ENCODE measurements around the gene DEFB124.
"Not testable (repeated sequence)": the region's sequence is repeated elsewhere in the genome, so short reads cannot be mapped to it uniquely, and the experiment has no call there.

The DEFB124 gene, protein sequence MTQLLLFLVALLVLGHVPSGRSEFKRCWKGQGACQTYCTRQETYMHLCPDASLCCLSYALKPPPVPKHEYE

DNA sequence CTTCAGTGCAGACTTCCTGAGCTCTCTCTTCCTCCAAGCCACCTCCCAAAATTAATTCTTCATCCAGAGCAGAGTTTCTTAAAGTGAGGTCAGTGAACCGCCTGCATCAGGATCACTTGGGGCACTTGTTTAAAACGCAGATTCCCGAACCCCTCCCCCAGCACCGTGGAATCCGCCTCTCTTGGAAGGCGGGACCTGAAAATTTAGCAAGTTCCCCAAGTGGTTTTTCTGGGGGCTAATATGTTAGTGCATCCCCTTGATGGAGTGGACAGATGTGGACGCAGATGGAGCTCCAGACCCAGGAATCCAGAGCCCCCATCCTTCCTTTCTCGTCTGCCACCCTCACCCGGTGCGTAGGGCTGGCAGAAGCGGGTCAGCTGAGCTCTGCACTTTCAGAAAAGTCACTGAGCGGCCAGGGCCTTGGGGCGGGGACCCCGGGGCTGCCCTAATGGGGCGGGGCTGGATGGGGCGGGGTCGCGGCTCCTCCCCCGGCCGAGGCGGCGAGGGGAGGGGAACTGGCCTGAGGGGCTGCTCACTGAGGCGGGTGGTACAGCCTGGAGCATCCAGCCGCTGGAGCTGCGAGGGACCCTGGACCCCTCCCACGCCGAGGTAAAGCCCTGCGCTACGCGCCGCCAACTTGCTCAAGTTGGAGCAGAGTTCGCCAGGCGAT is at the start of gene DEFB124, which contains the start of gene REM1:
TSS of gene DEFB124 (minus strand) at position 370 of the 670 bp plus-strand sequence. CDS start 2,114 bp downstream, outside the sequence.
TSS of gene REM1 (plus strand) at position 531 of the 670 bp plus-strand sequence. CDS start 1,158 bp downstream, outside the sequence.
- no peak for DNase-seq (ENCODE audit: low read depth in 3 of 3)

DNA sequence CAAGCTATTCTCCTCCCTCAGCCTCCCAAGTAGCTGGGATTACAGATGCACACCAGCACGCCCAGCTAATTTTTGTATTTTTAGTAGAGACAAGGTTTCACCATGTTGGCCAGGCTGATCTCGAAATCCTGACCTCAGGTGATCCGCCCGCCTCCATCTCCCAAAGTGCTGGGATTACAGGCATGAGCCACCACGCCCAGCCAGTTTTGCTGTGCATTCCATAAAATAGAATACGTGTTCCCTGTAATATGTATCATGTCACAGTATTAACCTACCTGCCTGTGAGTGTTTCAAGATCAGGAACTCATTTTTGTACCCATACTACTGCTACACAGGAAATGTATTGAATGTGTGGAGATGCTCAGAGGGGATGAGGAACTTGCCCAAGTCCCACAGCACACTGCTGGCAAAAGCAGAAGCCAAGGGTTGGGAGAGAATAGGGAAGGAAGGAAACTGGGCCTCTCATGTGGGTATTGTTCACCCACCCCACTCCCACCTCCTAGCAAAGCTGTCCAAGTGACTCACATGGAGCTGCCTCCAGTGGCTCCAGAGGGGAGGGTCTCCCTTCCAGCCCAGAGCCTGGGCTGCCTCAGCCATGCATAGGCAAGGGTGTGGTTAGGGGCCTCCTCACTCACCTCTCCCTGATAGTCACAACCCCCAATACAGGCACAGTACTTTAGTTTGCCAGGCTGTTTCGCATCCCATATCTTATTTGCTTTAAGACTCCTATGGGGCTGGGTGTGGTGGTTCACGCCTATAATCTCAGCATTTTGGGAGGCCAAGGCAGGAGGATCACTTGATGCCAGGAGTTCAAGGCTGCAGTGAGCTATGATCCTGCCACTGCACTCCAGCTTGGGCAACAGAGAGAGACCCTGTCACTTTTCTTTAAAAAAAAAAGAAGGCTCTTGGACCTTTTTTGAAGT is 48.7 kb upstream of the DEFB124 start:
- no peak for DNase-seq (ENCODE audit: low read depth in 3 of 3)

DNA sequence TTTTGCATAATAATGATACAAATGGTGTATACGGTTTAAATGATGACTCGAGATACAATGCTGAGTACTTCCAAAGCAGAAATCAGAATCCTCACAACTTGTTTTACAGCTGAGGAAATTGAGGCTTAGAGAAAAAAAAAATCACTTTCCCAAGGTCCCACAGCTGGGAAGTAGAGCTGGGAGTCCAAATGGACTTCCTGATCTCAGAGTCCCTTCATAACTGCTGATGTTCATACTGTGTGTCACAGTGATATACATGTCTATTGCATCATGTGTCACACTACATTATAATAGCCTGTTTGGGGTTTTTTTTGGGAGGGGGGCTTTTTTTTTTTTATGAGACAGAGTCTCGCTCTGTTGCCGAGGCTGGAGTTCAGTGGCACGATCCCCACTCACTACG is 47.8 kb upstream of the DEFB124 start:
- no peak for DNase-seq (ENCODE audit: low read depth in 3 of 3)

DNA sequence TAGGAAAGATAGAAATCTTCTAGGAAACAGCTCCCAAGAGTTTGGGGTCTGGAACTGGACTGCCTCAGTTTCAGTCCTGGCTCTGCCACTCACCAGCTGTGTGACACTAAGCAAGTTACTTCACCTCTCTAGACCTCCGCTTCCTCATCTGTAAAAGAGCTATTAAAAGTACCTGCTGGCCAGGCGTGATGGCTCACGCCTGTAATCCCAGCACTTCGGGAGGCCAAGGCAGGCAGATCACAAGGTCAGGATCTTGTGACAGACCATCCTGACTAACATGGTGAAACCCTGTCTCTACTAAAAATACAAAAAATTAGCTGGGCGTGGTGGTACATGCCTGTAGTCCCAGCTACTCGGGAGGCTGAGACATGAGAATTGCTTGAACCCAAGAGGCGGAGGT is 46.3 kb upstream of the DEFB124 start:
- not testable (repeated sequence) for DNase-seq (ENCODE audit: low read depth in 3 of 3)

DNA sequence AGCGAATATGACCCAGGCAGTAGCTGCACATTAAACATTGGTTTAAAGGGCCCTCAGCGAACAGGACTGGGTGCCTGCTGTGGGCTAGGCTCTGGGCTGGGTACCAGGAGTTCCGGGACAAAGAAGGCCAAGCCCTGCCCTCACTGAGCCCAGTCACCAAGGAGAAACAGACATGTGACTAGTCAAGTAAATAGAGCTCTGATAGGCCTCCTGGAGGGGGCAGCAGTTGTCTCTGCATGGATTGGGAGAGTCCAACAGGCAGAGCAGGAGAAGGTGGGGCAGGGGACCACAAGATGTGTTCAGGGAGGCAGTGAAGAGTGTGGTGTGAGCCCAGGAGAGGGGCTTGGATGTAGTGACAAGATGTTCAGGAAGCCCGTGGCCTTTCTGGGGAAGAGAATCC is 42.4 kb upstream of the DEFB124 start:
- DNase-seq (ENCODE audit: low read depth in 3 of 3), result no peak

DNA sequence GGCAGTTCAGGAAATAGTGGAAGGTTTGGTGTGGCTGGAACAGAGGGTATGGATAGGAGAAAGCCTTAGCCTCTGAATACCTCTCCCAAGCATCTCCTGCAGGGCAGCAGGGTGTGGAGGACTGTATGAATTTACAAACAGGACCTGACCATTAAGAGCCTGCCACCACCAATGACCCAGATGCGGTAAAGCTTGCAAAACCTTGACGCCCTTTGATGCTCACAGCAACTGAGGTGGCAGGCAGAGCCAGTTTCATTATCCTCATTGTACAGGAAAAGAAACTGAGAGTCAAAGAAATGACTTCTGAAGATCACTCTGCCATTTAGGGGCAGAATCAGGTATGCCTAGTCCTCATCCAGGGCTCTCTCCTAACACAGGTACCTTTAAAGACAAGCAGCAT is 41.7 kb upstream of the DEFB124 start:
- no peak for DNase-seq (ENCODE audit: low read depth in 3 of 3)

DNA sequence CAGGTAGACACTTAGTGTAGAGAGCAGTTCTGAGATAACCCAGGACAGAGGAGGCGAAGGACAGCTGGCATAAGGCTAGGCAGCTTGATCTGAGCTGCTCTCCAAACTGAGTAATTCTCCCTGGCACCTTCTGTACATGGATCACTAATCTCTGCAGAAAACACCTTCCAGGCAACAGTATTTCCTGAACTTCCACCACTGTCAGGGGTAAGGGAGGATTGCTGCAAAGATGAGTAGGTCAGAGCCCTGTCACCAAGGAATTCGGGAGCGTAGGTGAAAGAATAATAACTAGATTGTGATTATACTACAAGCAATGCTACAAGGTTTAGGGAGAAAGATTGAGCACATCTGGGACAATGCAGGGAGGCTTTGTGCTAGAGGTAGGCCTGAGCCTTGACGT is 41.2 kb upstream of the DEFB124 start:
- DNase-seq (ENCODE audit: low read depth in 3 of 3), result no peak

DNA sequence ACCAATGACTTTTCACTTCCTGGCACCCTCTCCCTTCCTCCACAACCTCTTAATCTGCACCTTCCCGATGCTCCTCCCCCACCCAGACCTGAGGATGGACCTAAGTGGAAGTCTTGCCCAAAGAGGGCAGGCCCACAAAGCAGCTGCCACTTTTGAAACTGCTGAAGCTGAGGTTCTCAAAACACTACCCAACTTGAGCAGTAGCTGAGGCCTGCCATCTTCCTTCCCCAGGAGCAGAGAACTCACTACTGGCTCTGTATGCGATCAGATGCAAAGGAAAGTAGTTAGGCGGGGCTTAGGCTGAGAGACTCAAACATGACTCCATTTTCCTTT is 40.8 kb upstream of the DEFB124 start:
- no peak for DNase-seq (ENCODE audit: low read depth in 3 of 3)

DNA sequence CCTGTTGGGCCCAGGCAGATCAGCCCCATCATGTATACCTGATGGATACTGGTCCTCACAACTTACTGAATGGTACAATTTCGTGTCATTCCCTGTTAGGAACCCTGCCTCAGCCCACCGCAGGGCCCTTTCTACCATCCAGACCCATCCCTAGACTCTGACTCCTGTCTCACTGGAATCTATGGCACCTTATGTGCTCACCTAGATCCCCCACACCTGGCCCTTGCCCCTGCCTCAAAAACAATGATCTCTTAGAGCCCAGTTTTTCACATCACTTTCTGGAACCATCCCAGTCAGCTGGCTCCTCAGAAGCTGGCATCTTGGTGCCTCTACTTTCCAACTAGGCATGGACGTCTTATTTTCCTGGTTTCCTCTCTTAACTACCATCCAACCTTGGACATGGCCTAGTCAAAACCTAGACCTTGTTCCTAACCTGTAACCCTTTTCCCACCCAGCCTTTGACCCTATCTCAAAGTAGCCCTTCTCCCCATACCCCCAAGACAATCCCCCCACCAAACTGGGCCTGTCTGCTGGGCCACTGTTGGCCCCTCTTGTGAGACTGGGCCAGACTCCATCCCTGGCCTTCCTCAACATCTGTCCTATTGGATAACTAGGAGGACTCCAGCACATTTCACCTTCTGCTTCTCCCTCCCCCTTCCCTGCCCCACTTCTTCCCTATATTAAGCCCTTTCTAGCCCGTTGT is 40.3 kb upstream of the DEFB124 start:
- DNase-seq (ENCODE audit: low read depth in 3 of 3), result no peak

DNA sequence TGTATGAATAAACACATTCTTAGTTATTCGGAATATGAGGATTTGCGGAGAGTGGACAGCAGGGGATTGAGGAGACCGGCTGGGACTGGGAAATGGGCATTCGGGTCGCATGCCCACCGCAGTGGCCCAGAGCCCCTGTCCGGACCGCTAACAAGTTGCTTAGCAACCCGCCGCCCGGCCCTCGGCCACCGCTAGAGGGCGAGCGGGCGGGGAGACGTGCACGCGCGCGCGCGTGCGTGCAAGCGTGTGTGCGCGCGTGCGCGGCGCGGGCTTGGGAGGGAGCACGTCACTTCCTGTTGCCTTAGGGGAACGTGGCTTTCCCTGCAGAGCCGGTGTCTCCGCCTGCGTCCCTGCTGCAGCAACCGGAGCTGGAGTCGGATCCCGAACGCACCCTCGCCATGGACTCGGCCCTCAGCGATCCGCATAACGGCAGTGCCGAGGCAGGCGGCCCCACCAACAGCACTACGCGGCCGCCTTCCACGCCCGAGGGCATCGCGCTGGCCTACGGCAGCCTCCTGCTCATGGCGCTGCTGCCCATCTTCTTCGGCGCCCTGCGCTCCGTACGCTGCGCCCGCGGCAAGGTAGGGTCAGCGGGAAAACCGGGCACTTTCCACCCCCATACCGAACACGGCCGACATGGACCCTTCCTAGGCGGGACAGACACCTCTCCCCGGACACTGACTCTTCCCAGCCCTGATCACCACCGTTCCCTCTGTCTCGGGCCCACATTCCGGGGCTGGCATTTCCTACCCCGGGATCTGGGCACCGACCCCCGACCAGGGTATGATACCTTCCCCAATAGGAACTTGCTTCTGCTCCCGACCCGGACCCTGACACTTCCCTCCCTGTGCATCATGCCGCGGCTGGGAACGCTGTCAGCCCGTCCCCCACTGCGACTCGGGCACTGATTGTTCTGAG is 39.5 kb upstream of the DEFB124 start, which contains the start of gene HM13:
TSS of gene HM13 (plus strand) at position 289 of the 918 bp plus-strand sequence. CDS start at position 399, 110 bp downstream.
- DNase-seq (ENCODE audit: low read depth in 3 of 3), result peak; percentile 67 to 78 (median 74)

DNA sequence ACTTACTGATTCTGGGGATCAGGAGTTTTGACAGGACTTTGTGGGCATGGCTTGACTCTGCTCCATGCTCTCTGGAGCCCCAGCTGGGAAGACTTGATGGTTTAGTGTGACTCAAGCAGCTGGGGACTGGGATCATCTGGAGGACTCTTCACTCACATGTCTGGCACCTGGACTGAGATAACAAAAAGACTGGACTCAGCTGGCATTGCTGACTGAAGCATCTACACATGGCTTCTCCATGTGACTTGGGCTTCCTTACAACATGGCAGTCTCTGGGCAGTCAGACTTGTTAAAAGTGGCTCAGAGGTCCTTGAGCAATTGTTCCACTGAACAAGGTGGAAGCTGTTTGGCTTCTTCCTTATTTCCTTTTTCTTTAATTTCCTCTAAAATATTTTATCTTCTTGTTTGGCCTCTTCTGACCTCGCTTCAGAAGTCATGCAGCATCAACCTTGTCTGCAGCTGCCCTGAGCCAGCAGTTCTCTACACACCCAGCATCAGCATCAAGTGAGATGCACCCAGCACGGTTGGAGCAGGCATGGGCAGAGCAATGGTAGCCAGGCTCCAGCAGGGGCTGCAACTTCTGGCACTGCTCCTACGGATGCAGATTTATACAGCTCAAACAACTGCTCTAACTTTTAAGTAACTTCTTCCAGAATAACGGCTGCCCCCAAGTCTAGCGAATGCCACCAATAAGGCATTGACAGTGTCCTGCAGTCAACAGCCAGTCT is 33.8 kb upstream of the DEFB124 start:
- DNase-seq (ENCODE audit: low read depth in 3 of 3), result no peak

DNA sequence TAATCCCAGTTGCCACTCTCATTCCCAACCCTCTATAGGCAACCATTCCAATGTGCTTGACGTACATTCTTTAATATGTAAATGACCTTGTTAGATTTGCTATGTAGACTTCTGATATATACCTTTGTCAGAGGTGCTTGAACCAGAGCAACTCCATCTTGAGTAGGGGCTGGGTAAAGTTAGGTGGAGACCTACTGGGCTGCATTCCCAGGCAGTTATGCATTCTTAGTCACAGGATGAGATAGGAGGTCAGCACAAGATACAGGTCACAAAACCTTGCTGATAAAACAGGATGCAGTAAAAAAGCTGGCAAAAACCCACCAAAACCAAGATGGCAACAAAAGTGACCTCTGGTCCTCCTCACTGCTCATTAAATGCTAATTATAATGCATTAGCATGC is 31.0 kb upstream of the DEFB124 start:
- no peak for DNase-seq (ENCODE audit: low read depth in 3 of 3)

DNA sequence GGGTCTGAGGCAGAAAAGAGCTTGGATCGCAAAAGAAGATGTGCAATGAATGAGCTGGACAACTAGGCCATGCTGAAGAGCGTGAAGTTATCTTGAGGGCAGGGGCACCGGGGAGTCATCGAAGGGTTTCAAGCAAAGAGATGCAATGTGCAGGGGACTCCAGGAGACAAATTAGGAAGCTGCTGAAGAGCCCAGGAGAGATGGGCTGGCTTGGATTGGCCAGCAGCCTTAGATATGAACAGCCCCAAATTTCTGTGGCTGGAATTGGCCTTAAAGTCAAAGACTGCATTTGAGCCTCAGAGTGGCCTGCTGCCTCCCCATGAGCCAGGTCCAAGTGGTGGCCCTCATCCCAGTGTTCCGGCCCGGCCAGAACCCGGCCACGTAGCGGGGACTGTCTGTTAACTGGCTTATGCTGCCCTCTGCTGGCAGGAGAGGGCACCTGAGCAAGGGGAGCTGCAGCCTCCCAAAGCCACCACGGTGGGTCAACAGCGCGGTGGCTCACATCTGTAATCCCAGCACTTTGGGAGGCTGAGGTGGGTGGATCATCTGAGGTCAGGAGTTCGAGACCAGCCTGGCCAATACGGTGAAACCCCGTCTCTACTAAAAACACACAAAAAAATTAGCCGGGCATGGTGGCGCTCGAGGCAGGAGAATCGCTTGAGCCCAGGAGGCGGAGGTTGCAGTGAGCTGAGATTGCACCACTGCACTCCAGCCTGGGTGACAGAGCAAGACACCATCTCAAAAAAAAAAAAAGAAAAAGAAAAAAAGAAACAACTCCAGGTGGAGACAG is 28.2 kb upstream of the DEFB124 start:
- peak; percentile 56 to 60 (median 59) for DNase-seq (ENCODE audit: low read depth in 3 of 3)

DNA sequence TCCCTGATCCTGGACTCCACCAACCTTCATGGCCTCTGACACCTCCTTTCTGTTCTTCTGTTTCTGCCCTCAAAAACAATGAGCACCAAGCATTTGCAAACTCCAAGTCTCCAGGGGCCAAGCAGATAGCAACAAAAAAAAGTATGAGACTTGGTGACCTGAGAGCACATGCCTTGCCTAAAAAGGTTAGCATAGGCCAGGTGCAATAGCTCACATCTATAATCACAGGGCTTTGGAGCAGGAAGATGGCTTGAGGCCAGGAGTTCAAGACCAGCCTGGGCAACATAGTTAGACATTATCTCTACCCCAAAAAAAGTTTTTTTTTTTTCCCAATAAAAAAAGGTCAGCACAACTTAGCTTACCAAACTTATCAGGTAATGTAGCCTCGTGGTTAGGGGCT is 25.6 kb upstream of the DEFB124 start:
- no peak for DNase-seq (ENCODE audit: low read depth in 3 of 3)

DNA sequence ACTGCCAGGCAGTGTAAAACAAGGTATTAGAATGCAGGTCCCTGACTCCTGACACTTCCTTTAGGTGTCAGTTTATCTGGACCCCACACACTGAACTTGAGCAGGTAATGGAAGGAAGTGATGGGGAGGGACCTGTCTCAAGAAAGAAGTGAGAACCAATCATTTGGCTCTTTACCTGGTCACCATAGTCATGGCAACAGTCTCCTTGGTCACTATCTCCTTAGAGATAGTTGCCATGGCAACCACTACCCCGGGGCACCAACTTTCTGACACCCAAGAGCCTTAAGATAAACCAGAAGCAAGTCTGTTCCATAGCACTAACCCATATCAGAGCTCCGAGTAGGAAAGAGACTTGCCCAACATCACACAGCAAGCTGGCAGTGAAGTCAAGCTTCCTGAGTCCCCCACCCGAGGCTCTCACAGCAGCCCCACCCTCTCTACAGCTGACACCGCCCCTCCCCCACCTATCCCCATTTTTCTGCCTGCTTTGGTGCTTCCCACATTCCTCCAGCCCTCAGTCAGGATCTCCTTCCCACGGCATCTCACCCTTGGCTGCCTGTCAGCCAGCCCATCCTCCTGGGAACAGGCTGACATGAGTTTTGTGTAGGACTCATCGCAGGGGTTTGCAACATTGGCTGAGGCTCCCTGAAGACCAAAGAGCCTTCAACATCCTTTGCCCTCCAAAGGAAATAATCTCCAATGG is 23.1 kb upstream of the DEFB124 start:
- DNase-seq (ENCODE audit: low read depth in 3 of 3), result no peak

DNA sequence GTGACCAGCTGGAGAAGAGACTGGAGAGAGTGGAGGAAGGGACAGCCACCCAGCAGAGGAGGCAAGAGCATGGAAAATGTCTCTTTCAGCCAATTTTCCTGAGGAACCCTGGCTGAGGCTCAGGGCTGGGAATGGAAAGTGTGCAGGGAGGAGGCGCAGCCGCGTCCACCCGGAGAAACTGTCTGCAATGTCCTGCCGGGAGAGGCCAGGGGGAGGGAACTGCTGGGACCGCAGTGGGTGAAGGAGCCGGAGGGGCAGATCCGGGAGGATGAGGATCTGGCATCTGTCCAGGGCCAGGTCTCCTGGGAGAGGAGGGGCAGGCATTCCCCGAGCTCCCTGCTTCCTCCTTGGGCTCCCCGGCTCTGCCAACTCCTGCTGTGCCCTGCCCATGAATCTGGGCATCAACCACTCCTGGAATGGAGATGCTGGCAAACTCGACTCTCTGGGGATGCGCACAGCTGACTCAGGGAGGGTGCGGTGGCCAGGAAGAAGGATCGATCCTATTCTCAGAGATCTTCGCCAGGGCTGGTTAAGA is 21.9 kb upstream of the DEFB124 start:
- DNase-seq (ENCODE audit: low read depth in 3 of 3), result no peak

DNA sequence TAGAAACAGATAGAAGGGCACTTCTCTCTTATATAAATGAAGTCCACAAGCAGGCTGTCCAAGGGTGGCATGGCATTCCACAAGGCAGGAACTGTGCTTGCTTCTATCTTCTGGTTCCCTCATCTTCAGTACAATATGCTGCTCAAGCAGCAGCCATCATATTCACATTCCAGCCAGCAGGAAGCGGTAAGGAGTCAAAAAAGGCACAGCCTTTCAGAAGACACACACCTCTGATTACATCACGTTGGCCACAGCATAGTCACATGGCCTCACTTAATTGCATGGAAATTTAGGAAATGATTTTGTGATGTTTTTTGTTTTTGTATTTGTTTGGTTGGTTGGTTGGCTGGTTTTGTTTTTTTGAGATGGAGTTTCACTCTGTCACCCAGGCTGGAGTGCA is 19.2 kb upstream of the DEFB124 start:
- no peak for DNase-seq (ENCODE audit: low read depth in 3 of 3)

DNA sequence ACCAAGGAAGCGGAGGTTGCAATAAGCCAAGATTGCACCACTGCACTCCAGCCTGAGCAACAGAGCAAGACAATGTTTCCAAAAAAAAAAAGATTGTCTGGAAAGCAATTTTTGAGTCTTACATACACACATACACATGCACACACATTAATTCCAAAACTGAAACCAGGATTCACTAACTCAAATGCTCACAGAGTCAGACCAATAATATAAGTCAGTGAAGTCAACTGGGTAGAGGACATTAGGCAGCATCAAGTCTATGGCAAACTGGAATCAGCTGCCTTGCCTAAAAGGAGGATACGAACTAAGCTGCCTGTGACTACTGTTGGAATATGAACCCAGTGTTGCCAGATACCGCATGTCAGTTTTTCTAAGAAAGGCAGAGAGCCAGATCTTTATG is 15.8 kb upstream of the DEFB124 start:
- DNase-seq (ENCODE audit: low read depth in 3 of 3), result no peak

DNA sequence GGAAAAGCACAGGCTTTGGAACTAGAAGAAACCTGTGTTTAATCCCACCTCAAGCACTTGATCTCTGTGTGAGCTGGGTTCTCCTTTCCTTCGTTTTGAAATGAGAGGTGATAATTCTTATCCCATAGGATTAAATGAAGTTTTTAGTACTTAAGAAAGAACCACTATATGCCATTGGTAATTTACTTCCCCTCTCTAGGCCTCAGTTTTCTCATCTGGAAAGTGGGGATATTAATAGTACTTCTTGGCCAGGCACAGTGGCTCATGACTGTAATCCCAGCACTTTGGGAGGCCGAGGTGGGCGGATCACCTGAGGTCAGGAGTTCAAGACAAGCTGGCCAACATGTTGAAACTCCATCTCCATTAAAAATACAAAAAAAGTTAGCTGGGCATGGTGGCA is 14.2 kb upstream of the DEFB124 start:
- no peak for DNase-seq (ENCODE audit: low read depth in 3 of 3)

Measured in stimulated activated CD4-positive, alpha-beta T cell treated with anti-CD3 and anti-CD28 coated beads, TNF-alpha, amount 100 ng/mL, for 4 hours (primary cell).